CMK (cell line): ENCODE results near the gene TNFRSF14.

Experiments
- DNase-seq: peaks from one replicate; pipeline ENCODE4 v3.0.0-alpha.2; 2010; ENCODE audit warnings: low read depth

TNFRSF14 gene

GRCh38 chr1:2587860-2588571 lies 31.8 kb downstream of the TNFRSF14 start:
- no peak for DNase-seq

GRCh38 chr1:2588661-2589430 lies 32.7 kb downstream of the TNFRSF14 start:
- no peak for DNase-seq

- DNase-seq, result no peak
These were observed 33.5 kb downstream of the TNFRSF14 start for GRCh38 chr1:2589431-2590232.

- DNase-seq, result no peak
These were observed 34.3 kb downstream of the TNFRSF14 start for GRCh38 chr1:2590233-2591141.

- no peak for DNase-seq
These were observed 35.0 kb downstream of the TNFRSF14 start for GRCh38 chr1:2591233-2591580.

- no peak for DNase-seq
These were observed 35.5 kb downstream of the TNFRSF14 start for GRCh38 chr1:2591581-2592261.

- DNase-seq, result no peak
These were observed 36.5 kb downstream of the TNFRSF14 start for GRCh38 chr1:2592672-2593071.

- no peak for DNase-seq
These were observed 37.2 kb downstream of the TNFRSF14 start for GRCh38 chr1:2593251-2593878.

- no peak for DNase-seq
These were observed 38.0 kb downstream of the TNFRSF14 start for GRCh38 chr1:2594001-2594640.

GRCh38 chr1:2594641-2595131 lies 38.5 kb downstream of the TNFRSF14 start:
- no peak for DNase-seq

- no peak for DNase-seq
These were observed 39.2 kb downstream of the TNFRSF14 start for GRCh38 chr1:2595261-2595811.

GRCh38 chr1:2595812-2596529 lies 39.8 kb downstream of the TNFRSF14 start:
- DNase-seq, result no peak

- no peak for DNase-seq
These were observed 40.6 kb downstream of the TNFRSF14 start for GRCh38 chr1:2596530-2597333.

- peak; percentile 92 for DNase-seq
These were observed 41.5 kb downstream of the TNFRSF14 start for GRCh38 chr1:2597441-2598328.

GRCh38 chr1:2598329-2598931 lies 42.3 kb downstream of the TNFRSF14 start:
- DNase-seq, result no peak

GRCh38 chr1:2601721-2602303 lies 45.6 kb downstream of the TNFRSF14 start:
- DNase-seq, result no peak
